ENCODE results near the gene RUNX2. TPM values are rescaled to one million over a fixed set of nuclear protein-coding genes. Genes with fewer than 3 reads are reported as not detected.

The RUNX2 gene
- total and polyA plus RNA-seq, 10 of the 15 experiments (the other 5 are each of a cell fraction or from before 2014, with no cell fraction given), result 0.01 to 0.77 (median 0.15) TPM; not detected in 3

- TF ChIP-seq CUX1 (IDR thresholded peaks at IDR 0.05; ENCODE audit: insufficient replicate concordance, low read depth, low read length) (no peak), E2F8 (IDR thresholded peaks at IDR 0.05; ENCODE audit: low read depth, partially characterized antibody) (peak; percentile 64), FOXM1 (IDR thresholded peaks at IDR 0.05; ENCODE audit: low read depth, low read length) (peak; percentile 96; the same call in 1 of the 2 replicates), ZNF592 (IDR thresholded peaks at IDR 0.05) (no peak), ZNF24 (IDR thresholded peaks at IDR 0.05) (peak; percentile 22; the same call in 1 of the 2 replicates), BRCA1 (IDR thresholded peaks at IDR 0.05; ENCODE audit: low read depth, low read length) (no peak), ZNF384 (IDR thresholded peaks at IDR 0.05; ENCODE audit: borderline replicate concordance, low read depth, low read length) (peak; percentile 84), DPF2 (IDR thresholded peaks at IDR 0.05) (peak; percentile 93; the same call in 1 of the 2 replicates), MTA2 (IDR thresholded peaks at IDR 0.05; ENCODE audit: low read depth) (peak; percentile 96), PML (IDR thresholded peaks at IDR 0.05; ENCODE audit: low read length) (no peak; the same call in 1 of the 2 replicates), SUZ12 (IDR thresholded peaks at IDR 0.05; ENCODE audit: unreplicated experiment) (no peak), ZNF622 (IDR thresholded peaks at IDR 0.05) (no peak), HDGF (IDR thresholded peaks at IDR 0.05) (no peak), FOS (IDR thresholded peaks at IDR 0.05; ENCODE audit: borderline replicate concordance, extremely low read depth, insufficient read length) (no peak), KLF5 (IDR thresholded peaks at IDR 0.05; ENCODE audit: partially characterized antibody) (peak; percentile 96), TBL1XR1 (IDR thresholded peaks at IDR 0.05; ENCODE audit: low read depth, low read length) (peak; percentile 98)
These were observed 353.9 kb downstream of the RUNX2 start (continued) for GRCh38 chr6:45681860-45682511.
